HEK293T (cell line): ENCODE data around the gene SCAF4.
"Not testable (repeated sequence)": the region's sequence is repeated elsewhere in the genome, so short reads cannot be mapped to it uniquely, and the experiment has no call there.

Experiments used
- CTCF ChIA-PET: fragments of 350-600 bp; formaldehyde crosslinking; extraction: SDS; loops from one replicate; lab custom pipeline; 2021; ENCODE audit warnings: antibody characterized with exemption, inconsistent platforms; lab: Yijun Ruan, JAX
- POLR2A ChIA-PET: fragments of 350-600 bp; formaldehyde crosslinking; extraction: SDS; loops from one replicate; lab custom pipeline; 2020; ENCODE audit warnings: antibody characterized with exemption, inconsistent platforms; lab: Yijun Ruan, JAX
- DNase-seq: peaks from one replicate; pipeline ENCODE4 v3.0.0; 2012; ENCODE audit warnings: mixed read lengths; ENCODE audit errors: extremely low spot score
- ARNT ChIP-seq: fragments of 450-650 bp; IDR thresholded peaks from 2 replicates; pipeline ENCODE4 v1.6.1; 2017; ENCODE audit warnings: mild to moderate bottlenecking
- BHLHE40 ChIP-seq: fragments of 450-650 bp; IDR thresholded peaks from 2 replicates; pipeline ENCODE4 v1.6.1; 2016; ENCODE audit warnings: mild to moderate bottlenecking, moderate library complexity, borderline replicate concordance
- CTBP1 ChIP-seq: fragments of 450-650 bp; IDR thresholded peaks from 2 replicates; pipeline ENCODE4 v1.6.1; 2016; ENCODE audit warnings: borderline replicate concordance
- ELF4 ChIP-seq: fragments of 450-650 bp; IDR thresholded peaks from 2 replicates; pipeline ENCODE4 v1.6.1; 2017; ENCODE audit warnings: antibody characterized with exemption
- FOXA1 ChIP-seq: fragments of 450-650 bp; IDR thresholded peaks from 2 replicates; pipeline ENCODE4 v1.6.1; 2016; ENCODE audit warnings: mild to moderate bottlenecking
- FOXK2 ChIP-seq: fragments of 450-650 bp; IDR thresholded peaks from 2 replicates; pipeline ENCODE4 v1.6.1; 2016; ENCODE audit warnings: mild to moderate bottlenecking
- FOXM1 ChIP-seq: fragments of 450-650 bp; IDR thresholded peaks from 2 replicates; pipeline ENCODE4 v1.6.1; 2017; ENCODE audit warnings: mild to moderate bottlenecking, borderline replicate concordance
- HDGF ChIP-seq: fragments of 450-650 bp; IDR thresholded peaks from 2 replicates; pipeline ENCODE4 v1.6.1; 2017; ENCODE audit warnings: antibody characterized with exemption, borderline replicate concordance
- L3MBTL2 ChIP-seq: fragments of 450-650 bp; conservative IDR thresholded peaks from 2 replicates; pipeline ENCODE4 v1.6.1; 2016; ENCODE audit warnings: mild to moderate bottlenecking
- LEF1 ChIP-seq: fragments of 450-650 bp; IDR thresholded peaks from 2 replicates; pipeline ENCODE4 v1.6.1; 2017; ENCODE audit warnings: mild to moderate bottlenecking, borderline replicate concordance
- NFRKB ChIP-seq: fragments of 450-650 bp; IDR thresholded peaks from 2 replicates; pipeline ENCODE4 v1.6.1; 2016; ENCODE audit warnings: mild to moderate bottlenecking, moderate library complexity
- SP1 ChIP-seq: fragments of 450-650 bp; IDR thresholded peaks from 2 replicates; pipeline ENCODE4 v1.6.1; 2017
- SUZ12 ChIP-seq: fragments of 450-650 bp; IDR thresholded peaks from 2 replicates; pipeline ENCODE4 v1.6.1; 2016; ENCODE audit warnings: mild to moderate bottlenecking
- TARDBP ChIP-seq: fragments of 450-650 bp; IDR thresholded peaks from 2 replicates; pipeline ENCODE4 v1.6.1; 2016
- ZNF384 ChIP-seq: fragments of 450-650 bp; IDR thresholded peaks from 2 replicates; pipeline ENCODE4 v1.6.1; 2016
- TF ChIP-seq, protein P1 (sequence below): fragments of 450-650 bp; IDR thresholded peaks from 2 replicates; pipeline ENCODE4 v1.6.1; 2016

The SCAF4 gene

DNA sequence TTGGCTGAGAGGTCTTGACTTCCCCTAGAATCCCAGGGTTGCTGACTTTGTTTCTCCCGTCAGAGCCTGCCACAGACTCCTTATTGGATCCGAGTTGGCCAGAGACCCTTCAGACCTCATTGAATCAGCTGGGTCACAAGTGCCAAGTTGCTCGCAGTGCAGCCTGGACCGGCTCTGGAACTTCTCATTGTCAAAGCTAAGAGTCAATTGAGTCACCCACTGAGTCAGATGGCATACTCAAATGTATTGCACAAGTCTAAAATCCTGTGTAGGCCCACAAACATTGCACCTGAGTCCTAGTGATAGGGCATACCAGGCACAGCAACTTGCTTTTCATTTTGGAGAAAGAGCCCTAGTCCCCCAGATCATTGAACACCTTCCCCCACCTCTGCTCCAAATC lies 20.4 kb upstream of the SCAF4 start:
- ChIA-PET CTCF (no interaction called here), POLR2A (no interaction called here)
- DNase-seq = no peak
- no peak for TF ChIP-seq L3MBTL2
- TF ChIP-seq ZNF384 = no peak
- no peak for TF ChIP-seq LEF1
- no peak for TF ChIP-seq HDGF
- no peak for TF ChIP-seq FOXK2
- TF ChIP-seq SUZ12 = no peak

GRCh38 chr21:31750843-31751242 lies 18.9 kb upstream of the SCAF4 start:
- ChIA-PET POLR2A (no interaction called here), CTCF (no interaction called here)
- no peak for DNase-seq
- no peak for TF ChIP-seq FOXK2

GRCh38 chr21:31744182-31744800 lies 12.4 kb upstream of the SCAF4 start:
- no peak for DNase-seq
- ChIA-PET CTCF (no interaction called here), POLR2A (no interaction called here)
- no peak for TF ChIP-seq BHLHE40
- no peak for TF ChIP-seq L3MBTL2
- TF ChIP-seq, protein P1, sequence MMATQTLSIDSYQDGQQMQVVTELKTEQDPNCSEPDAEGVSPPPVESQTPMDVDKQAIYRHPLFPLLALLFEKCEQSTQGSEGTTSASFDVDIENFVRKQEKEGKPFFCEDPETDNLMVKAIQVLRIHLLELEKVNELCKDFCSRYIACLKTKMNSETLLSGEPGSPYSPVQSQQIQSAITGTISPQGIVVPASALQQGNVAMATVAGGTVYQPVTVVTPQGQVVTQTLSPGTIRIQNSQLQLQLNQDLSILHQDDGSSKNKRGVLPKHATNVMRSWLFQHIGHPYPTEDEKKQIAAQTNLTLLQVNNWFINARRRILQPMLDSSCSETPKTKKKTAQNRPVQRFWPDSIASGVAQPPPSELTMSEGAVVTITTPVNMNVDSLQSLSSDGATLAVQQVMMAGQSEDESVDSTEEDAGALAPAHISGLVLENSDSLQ = no peak

DNA sequence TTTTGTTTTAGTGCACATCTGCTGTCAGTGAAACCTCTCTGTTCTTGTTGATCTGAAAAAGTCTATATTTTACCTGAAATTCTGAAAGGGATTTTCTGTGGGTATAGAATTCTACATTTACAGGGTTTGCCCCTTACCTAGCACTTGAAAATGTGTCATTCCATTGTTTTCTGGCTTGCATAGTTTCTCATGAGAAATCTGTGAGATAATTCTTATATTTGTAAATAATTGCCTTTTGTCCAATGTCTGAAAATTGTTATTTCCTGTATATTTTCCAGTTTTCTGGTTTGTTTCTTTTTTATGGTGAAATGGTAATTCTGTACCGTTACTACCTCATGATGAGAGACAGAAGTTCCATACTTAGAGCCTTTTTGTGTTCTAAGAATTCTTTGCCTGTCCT lies 11.8 kb upstream of the SCAF4 start:
- no peak for DNase-seq
- TF ChIP-seq FOXA1 (no peak), TARDBP (no peak), ZNF384 (no peak), L3MBTL2 (no peak), FOXK2 (no peak), HDGF (no peak), BHLHE40 (no peak), LEF1 (no peak), NFRKB (no peak), SP1 (no peak), FOXM1 (no peak), SUZ12 (no peak), ELF4 (no peak), CTBP1 (no peak), ARNT (no peak)
- TF ChIP-seq, protein P1 = no peak
- POLR2A ChIA-PET = no interaction called here
- CTCF ChIA-PET = no interaction called here

- no peak for DNase-seq
- ChIA-PET CTCF (no interaction called here), POLR2A (no interaction called here)
- TF ChIP-seq CTBP1 (no peak), NFRKB (no peak), TARDBP (no peak), HDGF (no peak), BHLHE40 (no peak), ELF4 (no peak), SUZ12 (no peak), ARNT (no peak), FOXA1 (no peak), ZNF384 (no peak; the same call in 1 of the 2 replicates), L3MBTL2 (no peak), SP1 (no peak), FOXK2 (no peak), FOXM1 (no peak), LEF1 (no peak)
- TF ChIP-seq, protein P1 = no peak
These were observed 9.2 kb upstream of the SCAF4 start for GRCh38 chr21:31741116-31741515.

DNA sequence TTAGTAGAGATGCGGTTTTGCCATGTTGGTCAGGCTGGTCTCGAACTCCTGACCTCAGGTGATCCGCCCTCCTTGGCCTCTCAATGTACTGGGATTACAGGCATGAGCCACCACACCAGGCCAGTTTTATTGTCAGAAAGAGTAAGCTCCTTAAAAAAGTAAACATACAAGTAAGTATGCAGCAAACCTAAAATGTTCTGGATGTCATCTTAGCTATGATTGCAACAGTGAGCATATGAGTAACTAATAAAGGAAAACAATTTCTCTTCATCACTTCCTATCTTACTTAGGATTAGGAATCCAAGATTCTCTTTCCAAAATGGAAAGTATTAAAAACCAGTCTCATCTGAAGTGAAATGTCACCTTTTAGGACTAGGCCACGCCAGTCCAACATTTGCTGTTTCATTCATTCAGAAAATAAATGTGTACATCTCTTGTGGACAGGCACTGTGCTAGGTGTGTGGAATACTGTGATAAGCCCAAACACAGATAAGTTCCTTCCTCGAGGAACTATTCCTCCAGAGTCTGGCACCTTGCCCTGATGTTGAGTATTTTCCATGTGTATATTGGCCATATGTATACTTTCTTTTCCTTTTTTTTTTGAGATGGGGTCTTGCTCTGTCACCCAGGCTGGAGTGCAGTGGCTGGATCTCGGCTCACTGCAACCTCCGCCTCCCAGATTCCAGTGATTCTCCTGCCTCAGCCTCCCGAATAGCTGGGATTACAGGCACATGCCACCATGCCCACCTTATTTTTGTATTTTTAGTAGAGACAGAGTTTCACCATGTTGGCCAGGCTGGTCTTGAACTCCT lies 5.9 kb upstream of the SCAF4 start:
- POLR2A ChIA-PET = not testable (repeated sequence)
- CTCF ChIA-PET = interaction anchor here (1.3 kb wide), 1 partner anchor 17 kb away, joined by 3 read pairs; no protein-coding TSS in a partner anchor

GRCh38 chr21:31735511-31735992 lies 3.6 kb upstream of the SCAF4 start:
- no peak for TF ChIP-seq NFRKB
- no peak for TF ChIP-seq CTBP1
- TF ChIP-seq HDGF = no peak
- no peak for TF ChIP-seq FOXK2
- TF ChIP-seq ARNT = no peak
- no peak for TF ChIP-seq FOXA1
- no peak for TF ChIP-seq BHLHE40
- no peak for TF ChIP-seq ZNF384
- no peak for TF ChIP-seq FOXM1
- no peak for TF ChIP-seq TARDBP
- no peak for TF ChIP-seq LEF1
- TF ChIP-seq SUZ12 = no peak
- no peak for TF ChIP-seq L3MBTL2
- TF ChIP-seq, protein P1 = no peak
- no peak for TF ChIP-seq SP1
- TF ChIP-seq ELF4 = no peak
- CTCF ChIA-PET = no interaction called here
- POLR2A ChIA-PET = no interaction called here
- no peak for DNase-seq

More for the DNA sequence above, 5.9 kb upstream of the SCAF4 start:
- not testable (repeated sequence) for DNase-seq
